GM12878 (cell line): ENCODE results near the gene TAF4. TPM values are rescaled to one million over a fixed set of nuclear protein-coding genes. Genes with fewer than 3 reads are reported as not detected.

ENCODE experiments used
- ATAC-seq: fragments of 200-7000 bp; cut with Tn5 transposase; 3 replicates; pipeline ENCODE4 v1.9.1; 2020; ENCODE audit warnings: mild to moderate bottlenecking, moderate library complexity
- BruUV-seq: library from RNA; stranded (reverse); fragments of 400-500 nt; replicated peaks from 2 replicates; lab custom pipeline; 2021; lab: Mats Ljungman, UMichigan
- CTCF ChIA-PET: fragments of 300-600 bp; sonication (Branson Sonifier 250); formaldehyde crosslinking; extraction: SDS; loops from one replicate; lab custom pipeline; 2021; ENCODE audit warnings: inconsistent platforms; lab: Yijun Ruan, JAX
- POLR2A ChIA-PET: fragments of 350-600 bp; formaldehyde crosslinking; extraction: SDS; loops from one replicate; lab custom pipeline; 2021; ENCODE audit warnings: inconsistent platforms; lab: Charles Lee
- RAD21 ChIA-PET: fragments of 300-600 bp; sonication (Branson Sonifier 250); formaldehyde crosslinking; loops from one replicate; lab custom pipeline; 2023; ENCODE audit warnings: antibody characterized with exemption; ENCODE audit not compliant: unreplicated experiment; lab: Charles Lee
- SMC1A ChIA-PET: fragments of 300-600 bp; sonication (Branson Sonifier 250); formaldehyde crosslinking; loops from one replicate; lab custom pipeline; 2023; ENCODE audit not compliant: unreplicated experiment, uncharacterized antibody; lab: Charles Lee
- DNase-seq: peaks from one replicate; pipeline ENCODE4 v3.0.0-alpha.2; 2011; ENCODE audit warnings: low read depth, low spot score
- FAIRE-seq: peaks from 3 replicates; lab custom pipeline; 2011; peaks lifted over from hg19 to GRCh38; lab: Jason Lieb, UNC
- H2AFZ ChIP-seq: 2 replicates; pipeline ENCODE4 v1.6.0; 2011; ENCODE audit warnings: low read depth, low read length, control low read depth; ENCODE audit not compliant: control insufficient read depth
- H3K27ac ChIP-seq: 2 replicates; pipeline ENCODE4 v1.5.1; 2011; ENCODE audit warnings: control low read depth; ENCODE audit not compliant: control insufficient read depth, insufficient read depth
- H3K27me3 ChIP-seq, 2 experiments: replicated peaks in 1 of 2; 2 replicates each; pipeline versions ENCODE4 v1.6.0 to v1.6.1; 2011; ENCODE audit warnings: low read length in 1 of 2; ENCODE audit not compliant: control insufficient read depth in 2 of 2, insufficient read depth in 2 of 2
- H3K36me3 ChIP-seq, 2 experiments: 2 replicates each; pipeline ENCODE4 v1.5.1; 2011; ENCODE audit warnings: low read length in 1 of 2; ENCODE audit not compliant: control insufficient read depth in 2 of 2, insufficient read depth in 2 of 2
- H3K4me1 ChIP-seq: 2 replicates; pipeline ENCODE4 v1.6.1; 2011; ENCODE audit warnings: mild to moderate bottlenecking, low read length, moderate library complexity, mixed read lengths; ENCODE audit not compliant: control insufficient read depth, insufficient read depth
- H3K4me2 ChIP-seq: 2 replicates; pipeline ENCODE4 v1.6.0; 2011; ENCODE audit warnings: control low read depth; ENCODE audit not compliant: control insufficient read depth, insufficient read depth
- H3K4me3 ChIP-seq: fragments of 200-600 bp; sonication (generic); 2 replicates; pipeline ENCODE4 v1.5.1; 2016
- H3K79me2 ChIP-seq: 2 replicates; pipeline ENCODE4 v1.6.0; 2011; ENCODE audit warnings: low read length; ENCODE audit not compliant: control insufficient read depth, insufficient read depth
- H3K9ac ChIP-seq: 2 replicates; pipeline ENCODE4 v1.8.0; 2011; ENCODE audit warnings: low read length, control low read depth, mixed read lengths; ENCODE audit not compliant: control insufficient read depth, insufficient read depth
- H3K9me3 ChIP-seq: replicated peaks from 3 replicates; pipeline ENCODE4 v1.5.1; 2011; ENCODE audit warnings: mild to moderate bottlenecking, low read length; ENCODE audit not compliant: control insufficient read depth, insufficient read depth
- H4K20me1 ChIP-seq: 2 replicates; pipeline ENCODE4 v1.6.0; 2011; ENCODE audit not compliant: control insufficient read depth, insufficient read depth
- CEBPZ ChIP-seq: fragments of 150-350 bp; IDR thresholded peaks from 2 replicates; pipeline ENCODE4 v1.6.1; 2016; ENCODE audit warnings: low read depth, low read length
- HDAC2 ChIP-seq: fragments of 200-600 bp; sonication (generic); IDR thresholded peaks from 2 replicates; pipeline ENCODE4 v1.6.1; 2017
- IRF3 ChIP-seq: fragments of 450-650 bp; IDR thresholded peaks from 2 replicates; pipeline ENCODE4 v1.6.1; 2014; ENCODE audit warnings: mild to moderate bottlenecking
- IRF4 ChIP-seq: IDR thresholded peaks from 2 replicates; pipeline ENCODE4 v1.6.1; 2011; ENCODE audit warnings: low read depth, low read length
- LARP7 ChIP-seq: fragments of 450-650 bp; IDR thresholded peaks from 2 replicates; pipeline ENCODE4 v1.6.1; 2017; ENCODE audit warnings: mild to moderate bottlenecking
- NR2C2 ChIP-seq: IDR thresholded peaks from 2 replicates; pipeline ENCODE4 v1.6.1; 2011; ENCODE audit warnings: borderline replicate concordance, low read depth; ENCODE audit not compliant: control insufficient read depth, insufficient read length
- REST ChIP-seq: IDR thresholded peaks from 2 replicates; pipeline ENCODE4 v1.6.1; 2012; ENCODE audit warnings: mild to moderate bottlenecking, low read depth, low read length
- TAF1 ChIP-seq: IDR thresholded peaks from 2 replicates; pipeline ENCODE4 v1.6.1; 2011; ENCODE audit warnings: mild to moderate bottlenecking, low read depth, low read length, borderline replicate concordance
- ZBTB33 ChIP-seq: fragments of 450-650 bp; IDR thresholded peaks from 2 replicates; pipeline ENCODE4 v1.6.1; 2017; ENCODE audit warnings: mild to moderate bottlenecking
- WGBS: methylation state at CpG from one replicate; pipeline ENCODE4 v1.1.6; 2016; ENCODE audit warnings: low lambda C conversion rate; ENCODE audit not compliant: insufficient replicate concordance, insufficient coverage; ENCODE audit errors: missing lambda C conversion rate; 5-methylcytosine and 5-hydroxymethylcytosine counted together
- in situ Hi-C: fragments of 300-500 bp; cut with MboI; formaldehyde crosslinking; loops from 9 replicates; pipeline ENCODE4 v1.14.3; 2018; ENCODE audit warnings: mixed read lengths
- intact Hi-C: fragments of 100-400 bp; cut with micrococcal nuclease; formaldehyde crosslinking; loops from one replicate; pipeline ENCODE4 v1.14.2; 2022; ENCODE audit not compliant: unreplicated experiment
- polyA plus RNA-seq, 11 experiments: library from polyadenylated mRNA; depleted of rRNA in 4 of 11; unstranded in 6 of 11; stranded (reverse) in 5 of 11; fragments of >200 nt; fragmentation: Nextera tagmentation in 4 of 11; fragmentation: Illumina TruSeq in 1 of 11; extraction: Ambion mirVana in 4 of 11; extraction: Trizol in 1 of 11; gene quantifications; 1 replicate in 1 of 11; 2 replicates in 10 of 11; pipeline versions ENCODE4 v1.2.1 to v1.2.3, GENCODE V29; 2011 to 2016; ENCODE audit warnings: inconsistent platforms in 2 of 11, missing spikeins in 2 of 11, low read depth in 1 of 11
- total RNA-seq, 4 experiments: library from RNA; depleted of rRNA in 3 of 4; stranded (reverse); fragments of >200 nt in 3 of 4; fragmentation: Illumina TruSeq in 1 of 4; extraction: Trizol in 1 of 4; gene quantifications; 2 replicates each; pipeline versions ENCODE4 v1.2.1 to v1.2.3, GENCODE V29; 2013 to 2021

Gene TAF4
- total and polyA plus RNA-seq, 10 of the 15 experiments (the other 5 are each of a cell fraction or from before 2014, with no cell fraction given), result 0.39 to 16.9 (median 3.4) TPM

- POLR2A ChIA-PET, result no interaction called here
- H3K4me3 ChIP-seq, result no peak overlapping the region
- no peak for TF ChIP-seq REST
- TF ChIP-seq HDAC2, result no peak
- no peak for TF ChIP-seq TAF1
- no peak for TF ChIP-seq IRF4
- TF ChIP-seq ZBTB33, result no peak
- TF ChIP-seq NR2C2, result no peak
- no peak for TF ChIP-seq CEBPZ
- TF ChIP-seq LARP7, result no peak
- no peak for TF ChIP-seq IRF3
- CTCF ChIA-PET, result no interaction called here
- SMC1A ChIA-PET, result no interaction called here
- H3K27ac ChIP-seq, result no peak overlapping the region
- no peak for DNase-seq
- H3K4me2 ChIP-seq, result no peak overlapping the region
- RAD21 ChIA-PET, result no interaction called here
- no peak for FAIRE-seq
- no peaks in the 10 kb centered on the region for H3K36me3 ChIP-seq
- no peaks in the 10 kb centered on the region for H3K79me2 ChIP-seq
- H3K4me1 ChIP-seq, result no peaks in the 10 kb centered on the region
- no TSS peak for BruUV-seq
- intact Hi-C loops (no loop called here), in situ Hi-C loops (no loop called here)
- H3K9ac ChIP-seq, result no peak overlapping the region
- H4K20me1 ChIP-seq, result no peaks in the 10 kb centered on the region
- 45% methylated on average over 5 of the region's 5 CpGs for WGBS
- no peaks in the 10 kb centered on the region for H3K27me3 ChIP-seq
- no peak overlapping the region for H2AFZ ChIP-seq
- peaks cover 12% of the 10 kb centered on the region; the same call in 1 of the 3 replicates for H3K9me3 ChIP-seq
- ATAC-seq, result no peak
These were observed 39.9 kb upstream of the TAF4 start for GRCh38 chr20:62105592-62105991.
